Measurements from ENCODE around the gene GUK1.

GUK1 gene, protein sequence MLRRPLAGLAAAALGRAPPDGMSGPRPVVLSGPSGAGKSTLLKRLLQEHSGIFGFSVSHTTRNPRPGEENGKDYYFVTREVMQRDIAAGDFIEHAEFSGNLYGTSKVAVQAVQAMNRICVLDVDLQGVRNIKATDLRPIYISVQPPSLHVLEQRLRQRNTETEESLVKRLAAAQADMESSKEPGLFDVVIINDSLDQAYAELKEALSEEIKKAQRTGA

DNA sequence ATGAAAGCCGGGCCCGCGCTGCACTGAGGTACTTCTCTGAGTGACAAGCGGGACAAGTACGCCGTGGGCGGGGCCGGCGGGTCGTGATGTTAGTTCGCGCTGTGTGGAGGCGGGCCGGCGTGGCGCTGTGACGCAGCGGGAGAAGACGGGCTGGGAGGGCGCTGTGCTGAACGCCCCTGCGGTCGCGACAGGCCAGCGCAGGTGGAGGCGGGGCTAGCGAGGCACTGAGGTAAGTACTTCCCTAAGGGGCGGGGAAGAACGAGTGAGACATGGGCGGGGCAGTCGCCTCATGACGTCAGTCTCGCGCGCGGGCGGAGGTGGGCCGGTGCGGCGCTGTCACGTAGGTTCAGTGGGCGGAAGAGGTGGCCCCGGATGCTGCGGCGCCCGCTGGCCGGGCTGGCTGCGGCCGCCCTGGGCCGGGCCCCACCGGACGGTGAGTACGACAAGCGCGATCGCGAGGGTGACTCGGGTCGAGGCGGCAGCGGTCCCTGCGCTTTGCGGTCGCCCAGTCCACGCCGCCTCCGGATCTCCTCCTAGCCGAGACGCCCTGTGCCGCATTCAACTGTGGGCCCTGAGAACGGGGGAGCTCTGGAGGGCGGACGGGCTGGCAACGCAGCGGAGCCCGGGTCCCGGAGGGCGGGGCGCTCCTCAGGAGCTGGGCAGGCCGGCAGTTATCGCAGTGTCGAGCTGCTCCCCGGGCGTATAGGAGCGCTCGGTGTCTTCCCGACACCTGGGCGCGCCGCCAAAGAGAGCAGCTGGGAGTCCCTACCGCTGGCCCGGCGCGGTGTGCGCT is at the start of gene GUK1:
Gene GUK1, plus strand, starts transcription at position 349 of the 793 bp plus-strand sequence. Its CDS starts 24 bp downstream, at position 373.
- DNase-seq: peak; percentile 100

DNA sequence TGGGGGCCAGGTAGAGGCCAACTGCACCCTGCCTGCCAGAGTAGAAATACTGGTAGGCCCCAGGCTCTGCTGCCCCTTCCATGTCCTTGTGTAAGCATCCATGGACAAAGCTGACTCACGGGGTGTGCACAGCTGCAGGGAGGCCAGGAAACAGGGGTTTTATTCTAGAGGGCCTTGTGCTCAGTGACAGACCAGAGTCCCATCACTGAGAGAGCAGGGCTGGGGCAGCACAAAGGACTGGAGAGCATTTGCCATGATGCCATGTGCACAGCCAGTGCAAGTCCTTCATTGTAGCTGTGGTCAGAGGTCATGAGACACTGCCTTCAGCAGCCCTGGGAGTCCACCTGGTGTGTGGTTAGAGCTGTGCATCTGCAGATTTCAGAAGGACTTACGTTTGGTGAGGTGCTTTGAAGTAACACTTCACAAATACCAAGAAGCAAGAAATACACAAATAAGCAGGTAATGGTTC is 49.4 kb upstream of the GUK1 start:
- no peak for DNase-seq

DNA sequence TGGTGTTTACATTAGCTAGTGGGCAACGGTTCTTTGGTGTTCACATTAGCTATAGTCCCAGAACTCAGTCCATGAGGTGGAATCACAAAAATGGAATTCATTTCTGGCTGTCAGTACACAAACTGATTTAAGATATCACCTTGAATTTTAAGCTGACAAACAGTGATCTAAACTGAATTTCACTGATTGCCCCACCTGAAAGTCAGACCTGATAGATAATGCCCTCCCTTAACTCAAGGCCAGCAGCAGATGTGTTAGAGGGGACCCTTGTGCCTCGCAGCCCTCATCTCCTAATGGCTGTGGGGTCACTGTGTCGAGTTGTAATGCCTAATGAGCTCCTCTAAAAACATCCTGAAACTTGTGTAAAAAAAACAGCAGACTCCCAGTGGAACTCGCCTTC is 49.0 kb upstream of the GUK1 start:
- DNase-seq: no peak

DNA sequence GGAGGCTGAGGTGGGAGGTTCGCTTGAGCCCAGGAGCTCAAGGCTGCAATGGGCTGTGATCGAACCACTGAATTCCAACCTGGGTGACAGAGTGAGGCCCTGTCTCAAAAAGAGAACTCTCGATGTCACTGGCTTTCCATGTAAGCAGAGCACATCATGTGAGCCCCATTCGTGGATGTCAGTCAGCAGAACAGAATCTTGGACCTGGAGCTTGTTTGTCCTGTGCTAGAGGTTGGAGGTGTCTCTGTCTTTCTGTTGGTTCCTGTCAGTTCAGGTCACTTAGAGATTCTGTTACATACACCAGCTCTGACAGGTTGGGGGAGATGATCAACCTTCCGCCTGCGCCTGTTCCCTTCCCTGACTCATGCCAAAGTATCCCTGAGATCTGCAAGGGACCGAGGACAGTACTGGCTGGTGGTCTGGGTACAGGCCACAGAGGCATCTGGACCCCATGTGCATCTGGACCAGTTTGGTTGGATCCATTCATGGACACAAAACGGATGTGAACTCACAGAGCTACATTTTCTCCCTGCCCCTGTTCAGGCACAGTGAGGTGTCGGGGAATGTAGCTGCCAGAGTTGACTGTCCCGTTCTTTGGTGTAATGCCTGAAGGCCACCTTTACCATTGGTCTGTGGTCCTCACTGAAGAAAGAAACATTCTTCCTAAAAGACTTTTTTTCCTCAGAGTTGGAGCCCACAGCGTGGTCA is 47.6 kb upstream of the GUK1 start:
- DNase-seq: no peak

DNA sequence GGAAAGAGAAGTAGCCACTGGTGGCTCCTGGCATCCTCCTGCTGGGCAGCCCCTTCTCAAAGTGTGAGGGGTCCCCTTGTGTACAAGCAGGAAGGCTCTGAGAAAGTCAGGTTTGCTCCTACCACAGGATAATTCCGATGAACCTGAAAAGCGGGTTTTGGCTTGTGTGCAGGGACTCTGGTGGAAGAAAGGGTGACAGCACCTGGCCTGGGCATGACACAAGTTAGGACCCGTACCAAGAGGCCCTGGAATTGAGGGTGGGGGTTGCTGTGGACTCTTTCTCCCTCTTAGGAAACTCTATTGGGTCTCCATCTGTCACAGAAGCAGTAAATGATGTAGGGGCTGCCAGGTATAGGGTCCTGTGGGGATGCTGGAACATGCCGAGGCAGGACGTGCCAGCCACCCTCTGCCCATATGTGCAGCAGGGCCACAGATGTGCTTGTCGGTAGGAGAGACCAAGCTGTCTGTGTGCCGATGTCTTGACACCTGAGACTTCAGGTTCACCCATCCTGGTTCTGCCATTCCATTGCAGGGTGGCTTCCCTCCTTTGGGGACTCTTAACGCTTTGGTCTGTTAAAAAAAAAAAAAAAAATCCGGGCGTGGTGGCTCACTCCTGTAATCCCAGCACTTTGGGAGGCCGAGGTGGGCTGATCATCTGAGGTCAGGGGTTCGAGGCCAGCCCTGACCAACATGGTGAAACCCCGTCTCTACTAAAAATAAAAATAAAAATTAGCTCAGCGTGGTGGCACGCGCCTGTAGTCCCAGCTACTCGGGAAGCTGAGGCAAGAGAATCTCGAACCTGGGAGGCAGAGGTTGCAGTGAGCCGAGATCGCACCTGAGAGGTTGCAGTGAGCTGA is 46.8 kb upstream of the GUK1 start:
- DNase-seq: no peak

DNA sequence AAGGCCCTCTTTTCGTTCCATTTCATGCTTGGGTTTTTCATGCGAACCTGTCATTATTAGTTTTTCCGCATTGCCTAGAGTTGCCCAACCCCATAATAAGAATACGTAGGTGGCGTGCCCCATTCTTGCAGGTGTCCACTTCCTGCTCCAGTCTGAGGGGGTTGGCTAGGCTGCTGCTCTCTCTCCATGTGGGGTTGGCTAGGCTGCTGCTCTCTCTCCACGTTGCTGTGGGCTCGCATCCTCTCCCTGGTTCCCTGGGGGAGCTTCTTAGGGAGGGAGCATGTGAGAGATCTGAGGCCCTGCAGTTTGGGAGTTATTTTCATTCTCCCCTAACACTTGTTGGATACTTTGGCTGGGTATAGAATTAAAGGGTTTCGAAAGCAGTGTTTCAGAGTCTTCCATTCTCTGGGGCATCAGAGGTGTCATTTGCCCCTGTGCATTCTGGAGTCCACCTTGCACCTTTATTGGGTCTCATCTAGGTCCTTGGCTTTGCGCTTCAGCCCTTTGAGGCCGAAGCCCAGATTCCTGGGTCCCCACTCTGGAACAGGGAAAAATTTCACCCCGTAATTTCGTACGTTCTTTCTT is 45.6 kb upstream of the GUK1 start:
- DNase-seq: no peak

DNA sequence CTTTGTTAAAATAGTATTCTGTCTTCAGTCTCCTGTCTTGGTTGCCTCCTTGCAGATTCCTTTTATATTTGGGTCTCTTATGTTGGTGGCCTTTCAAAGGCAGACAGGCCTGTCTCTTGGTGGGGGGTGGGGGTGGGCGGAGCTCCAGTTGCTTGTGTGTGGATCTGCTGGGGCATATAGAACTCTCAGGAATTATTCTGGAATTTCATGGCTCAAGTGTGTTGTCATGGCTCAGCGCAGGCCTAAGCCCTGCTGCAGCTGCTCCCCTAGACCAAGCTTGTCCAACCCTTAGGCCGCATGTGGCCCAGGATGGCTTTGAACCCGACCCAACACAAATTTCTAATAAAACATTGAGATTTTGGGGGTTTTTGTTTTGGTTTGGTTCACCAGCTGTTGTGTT is 44.9 kb upstream of the GUK1 start:
- DNase-seq: no peak

DNA sequence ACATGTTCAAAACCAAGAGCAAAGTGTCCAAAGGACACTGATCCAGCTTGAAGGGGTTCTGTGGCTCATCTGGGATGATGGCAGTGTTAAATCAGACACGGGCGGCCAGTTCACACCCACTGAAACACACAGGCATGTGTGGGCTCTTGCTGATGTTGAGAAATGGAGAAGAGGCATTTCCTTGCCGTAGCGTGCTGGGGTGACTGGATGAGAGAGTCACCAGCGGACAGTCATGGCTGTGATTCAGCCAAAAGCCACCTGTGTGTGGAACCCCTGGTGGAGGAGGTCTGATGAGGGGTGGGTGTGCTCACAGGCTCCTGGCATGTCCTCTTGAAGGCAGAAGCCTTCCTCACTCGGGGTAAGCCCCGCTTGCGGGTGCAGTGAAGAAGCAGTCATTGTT is 44.1 kb upstream of the GUK1 start:
- no peak for DNase-seq

DNA sequence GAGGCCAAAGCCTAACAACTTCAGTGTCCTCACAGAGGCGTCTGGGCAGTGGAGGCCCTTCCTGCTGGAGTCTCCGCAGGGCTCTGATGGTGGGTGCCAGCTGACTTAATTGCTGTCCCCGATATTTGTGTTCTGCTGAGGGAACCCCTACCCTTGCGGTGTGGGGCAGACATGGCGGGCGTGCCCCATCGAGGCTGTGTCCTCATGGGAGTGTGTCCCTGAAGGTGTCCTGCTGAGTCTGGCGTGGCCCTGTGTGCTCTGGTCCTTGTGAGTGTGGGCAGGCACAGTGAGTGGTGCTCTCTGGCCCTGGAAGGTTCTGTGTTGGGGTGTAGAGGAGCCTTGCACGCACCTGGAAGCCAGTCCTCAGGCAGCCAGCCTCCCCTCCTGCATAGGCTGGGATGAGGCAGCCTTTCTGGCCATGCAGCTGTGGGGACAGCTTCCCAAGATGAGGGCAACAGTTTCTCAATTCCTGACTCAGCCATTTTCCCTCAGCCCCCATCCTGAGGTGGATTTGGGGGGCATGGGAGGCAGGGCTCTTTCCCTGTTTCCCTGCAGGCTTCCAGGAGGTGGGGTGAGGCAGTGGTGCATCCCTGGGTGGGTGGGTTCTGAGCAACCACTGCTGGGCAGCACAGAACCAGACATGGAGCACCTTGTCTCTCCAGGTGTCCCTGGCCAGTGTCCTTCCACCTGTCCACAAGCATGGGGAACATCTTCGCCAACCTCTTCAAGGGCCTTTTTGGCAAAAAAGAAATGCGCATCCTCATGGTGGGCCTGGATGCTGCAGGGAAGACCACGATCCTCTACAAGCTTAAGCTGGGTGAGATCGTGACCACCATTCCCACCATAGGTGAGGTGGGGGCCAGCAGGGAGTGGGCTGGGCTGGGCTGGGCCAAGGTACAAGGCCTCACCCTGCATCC is 43.4 kb upstream of the GUK1 start:
- no peak for DNase-seq

DNA sequence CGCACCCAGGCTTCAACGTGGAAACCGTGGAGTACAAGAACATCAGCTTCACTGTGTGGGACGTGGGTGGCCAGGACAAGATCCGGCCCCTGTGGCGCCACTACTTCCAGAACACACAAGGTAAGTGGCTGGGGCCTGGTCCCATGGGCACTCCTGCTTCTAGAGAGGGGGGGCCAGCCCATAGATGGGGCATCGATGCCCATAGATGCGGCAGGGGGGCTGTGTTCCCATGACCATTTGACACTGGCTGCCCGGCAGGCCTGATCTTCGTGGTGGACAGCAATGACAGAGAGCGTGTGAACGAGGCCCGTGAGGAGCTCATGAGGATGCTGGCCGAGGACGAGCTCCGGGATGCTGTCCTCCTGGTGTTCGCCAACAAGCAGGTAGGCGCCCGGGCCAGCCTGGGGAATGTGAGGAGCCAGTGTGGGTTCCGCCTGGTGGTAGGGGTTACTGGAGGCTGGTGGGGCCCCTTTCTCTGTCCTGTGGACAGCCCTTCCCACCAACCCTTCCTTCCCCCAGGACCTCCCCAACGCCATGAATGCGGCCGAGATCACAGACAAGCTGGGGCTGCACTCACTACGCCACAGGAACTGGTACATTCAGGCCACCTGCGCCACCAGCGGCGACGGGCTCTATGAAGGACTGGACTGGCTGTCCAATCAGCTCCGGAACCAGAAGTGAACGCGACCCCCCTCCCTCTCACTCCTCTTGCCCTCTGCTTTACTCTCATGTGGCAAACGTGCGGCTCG is 42.6 kb upstream of the GUK1 start:
- DNase-seq: no peak

DNA sequence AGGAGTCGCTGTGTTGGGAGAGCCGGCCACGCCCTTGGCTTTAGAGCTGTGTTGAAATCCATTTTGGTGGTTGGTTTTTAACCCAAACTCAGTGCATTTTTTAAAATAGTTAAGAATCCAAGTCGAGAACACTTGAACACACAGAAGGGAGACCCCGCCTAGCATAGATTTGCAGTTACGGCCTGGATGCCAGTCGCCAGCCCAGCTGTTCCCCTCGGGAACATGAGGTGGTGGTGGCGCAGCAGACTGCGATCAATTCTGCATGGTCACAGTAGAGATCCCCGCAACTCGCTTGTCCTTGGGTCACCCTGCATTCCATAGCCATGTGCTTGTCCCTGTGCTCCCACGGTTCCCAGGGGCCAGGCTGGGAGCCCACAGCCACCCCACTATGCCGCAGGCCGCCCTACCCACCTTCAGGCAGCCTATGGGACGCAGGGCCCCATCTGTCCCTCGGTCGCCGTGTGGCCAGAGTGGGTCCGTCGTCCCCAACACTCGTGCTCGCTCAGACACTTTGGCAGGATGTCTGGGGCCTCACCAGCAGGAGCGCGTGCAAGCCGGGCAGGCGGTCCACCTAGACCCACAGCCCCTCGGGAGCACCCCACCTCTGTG is 41.7 kb upstream of the GUK1 start:
- DNase-seq: no peak

DNA sequence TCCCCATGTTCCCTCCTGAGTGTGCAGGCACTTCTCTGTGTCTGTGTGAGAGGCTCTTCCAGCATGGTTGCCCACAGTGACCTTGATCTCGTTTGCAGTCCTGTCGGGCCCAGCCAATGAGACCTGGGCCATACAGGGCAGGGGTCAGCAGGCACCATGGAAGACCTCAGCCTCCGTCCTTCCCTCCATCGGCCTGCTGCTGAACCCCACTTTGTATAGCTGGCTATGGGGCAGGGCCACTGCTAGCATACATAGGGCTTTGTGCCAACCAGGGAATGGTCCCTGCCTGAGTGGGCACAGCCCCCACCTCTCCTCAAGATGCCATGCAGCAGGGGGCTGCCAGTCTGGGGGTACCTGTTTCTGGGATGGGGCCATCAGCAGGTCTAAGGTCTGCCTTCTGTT is 40.7 kb upstream of the GUK1 start:
- DNase-seq: no peak

DNA sequence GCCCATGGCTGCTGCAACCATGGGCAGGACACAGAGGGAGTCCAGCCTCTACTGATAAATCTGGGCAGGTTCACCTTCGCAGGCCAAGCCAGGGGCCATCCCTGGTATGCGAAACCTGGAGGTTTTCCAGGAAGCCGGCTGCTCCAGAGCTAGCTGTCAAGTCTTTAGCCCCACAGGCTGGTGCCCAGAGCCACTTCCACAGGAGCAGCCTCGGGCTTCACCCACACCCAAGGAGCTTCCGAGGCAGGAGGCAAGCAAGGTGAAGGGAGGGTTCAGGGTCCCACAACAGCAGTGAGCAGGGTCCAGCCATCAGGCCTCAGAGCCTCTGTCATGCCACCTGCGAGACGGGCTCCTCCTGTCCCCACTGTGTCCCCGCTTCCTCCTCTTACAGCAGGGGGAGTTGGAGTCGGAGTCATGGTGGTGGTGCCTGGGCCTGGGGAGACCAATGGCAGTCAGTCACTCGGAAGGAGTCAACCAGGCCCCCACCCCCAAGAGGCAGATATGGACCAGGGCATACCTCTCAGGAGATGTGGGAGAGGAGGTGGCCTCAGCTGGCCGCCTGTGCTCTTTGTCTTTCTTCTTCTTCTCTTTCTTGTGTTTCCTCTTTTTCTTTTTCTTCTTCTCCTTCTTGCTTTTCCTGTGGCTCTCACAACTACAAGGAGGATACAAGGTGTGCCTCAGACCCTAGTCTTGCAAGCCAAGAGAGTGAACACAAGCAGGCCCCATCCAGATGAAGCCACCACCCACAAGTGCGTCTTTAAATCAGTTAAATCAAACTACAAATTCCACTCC is 39.1 kb upstream of the GUK1 start:
- DNase-seq: no peak

DNA sequence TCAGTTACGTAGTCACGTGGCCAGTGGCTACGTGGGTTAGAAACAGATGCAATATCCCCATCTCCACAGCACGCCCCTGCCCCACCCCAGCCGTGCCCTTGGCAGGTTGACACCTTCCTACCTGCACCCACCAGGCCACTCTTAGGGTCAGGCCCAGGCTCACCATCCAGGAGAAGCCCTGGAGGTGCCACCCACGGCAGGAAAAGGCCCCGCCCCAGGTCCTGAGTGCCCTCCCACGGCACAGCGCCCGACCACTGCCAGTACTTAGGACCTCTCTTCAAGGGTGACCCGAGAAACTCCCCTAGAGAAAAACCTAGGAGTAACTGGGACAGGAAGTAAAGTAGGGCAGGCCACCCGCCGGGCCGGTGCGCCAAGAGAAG is 38.5 kb upstream of the GUK1 start:
- no peak for DNase-seq

DNA sequence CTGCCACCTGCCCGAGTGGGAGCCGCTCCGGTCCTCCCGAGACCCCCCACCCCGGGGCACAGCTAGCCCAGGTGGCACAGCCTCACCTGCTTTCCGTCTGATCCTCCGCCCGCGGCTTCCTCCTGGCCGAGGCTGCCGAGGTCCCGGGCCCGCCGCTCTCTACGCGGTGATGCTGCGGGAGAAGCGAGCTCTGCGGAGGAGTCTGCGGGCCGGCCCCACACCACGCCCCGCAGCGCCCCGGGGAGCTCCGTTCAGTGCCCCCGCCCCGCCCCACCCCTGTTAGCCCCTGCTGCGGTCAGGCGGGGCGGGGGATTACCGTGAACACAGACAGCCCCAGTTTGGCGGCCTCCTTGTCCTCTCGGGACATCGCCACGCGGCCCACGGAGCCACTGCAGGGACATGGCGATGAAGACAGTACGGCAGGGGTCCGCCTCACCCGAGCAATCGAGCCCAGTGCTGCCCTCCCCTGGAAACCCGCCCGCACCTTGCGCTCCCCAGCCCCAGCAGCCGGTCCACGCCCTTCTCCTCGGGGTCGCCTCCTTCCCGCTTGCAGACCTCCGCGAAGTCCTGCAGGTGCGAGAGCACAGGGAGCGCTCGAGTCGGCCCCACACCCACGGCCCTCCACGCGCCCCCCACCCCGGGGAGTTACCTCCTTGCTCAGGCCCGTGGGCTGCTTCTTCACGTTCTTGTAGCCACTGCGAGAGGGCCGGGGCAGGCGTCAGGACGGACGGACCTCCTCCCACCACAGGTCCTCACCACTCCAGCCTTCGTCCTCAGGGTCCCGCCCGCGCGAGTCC is 37.9 kb upstream of the GUK1 start:
- no peak for DNase-seq

DNA sequence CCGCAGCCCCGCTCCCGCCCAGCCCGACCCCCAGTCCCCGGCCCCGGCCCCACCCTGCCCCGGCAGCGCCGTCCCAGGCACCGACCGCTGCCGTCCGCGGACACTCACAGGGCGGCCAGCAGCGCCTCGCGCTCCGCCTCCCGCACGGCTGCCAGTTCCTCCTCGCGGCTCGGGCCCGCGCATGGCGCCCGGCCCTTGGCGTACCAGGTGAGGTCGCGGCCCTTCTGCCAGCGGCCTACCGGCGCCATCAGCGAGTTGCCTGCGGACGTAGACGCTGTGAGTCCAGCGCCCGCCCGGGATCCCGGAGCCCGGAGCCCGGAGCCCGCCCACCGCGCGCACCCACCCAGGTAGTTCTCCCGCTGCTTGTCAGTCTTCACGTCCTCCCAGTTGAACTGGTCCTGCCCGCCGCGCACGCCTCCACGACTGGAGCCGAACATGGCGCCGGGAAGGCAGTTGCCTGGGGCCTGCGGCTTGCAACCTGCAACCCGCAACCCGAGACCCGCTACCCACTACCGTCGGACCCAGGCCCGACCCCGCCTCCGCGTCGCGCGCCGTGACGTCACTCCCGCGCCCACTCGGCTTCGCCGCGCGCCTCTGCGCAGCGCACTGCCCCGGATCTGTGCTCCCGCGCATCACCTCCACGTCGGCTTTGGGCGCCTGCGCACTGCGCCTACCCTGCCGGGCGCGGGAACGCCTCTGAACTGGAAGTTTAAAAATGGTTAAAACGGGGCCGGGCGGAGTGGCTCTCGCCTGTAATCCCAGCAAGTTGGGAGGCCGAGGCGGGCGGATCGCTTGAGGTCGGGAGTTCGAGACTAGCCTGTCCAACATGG is 37.1 kb upstream of the GUK1 start, which contains the start of gene C1orf35:
Gene C1orf35, minus strand, starts transcription at position 535 of the 830 bp plus-strand sequence. Its CDS starts 98 bp downstream, at position 437.
- DNase-seq: peak; percentile 94

DNA sequence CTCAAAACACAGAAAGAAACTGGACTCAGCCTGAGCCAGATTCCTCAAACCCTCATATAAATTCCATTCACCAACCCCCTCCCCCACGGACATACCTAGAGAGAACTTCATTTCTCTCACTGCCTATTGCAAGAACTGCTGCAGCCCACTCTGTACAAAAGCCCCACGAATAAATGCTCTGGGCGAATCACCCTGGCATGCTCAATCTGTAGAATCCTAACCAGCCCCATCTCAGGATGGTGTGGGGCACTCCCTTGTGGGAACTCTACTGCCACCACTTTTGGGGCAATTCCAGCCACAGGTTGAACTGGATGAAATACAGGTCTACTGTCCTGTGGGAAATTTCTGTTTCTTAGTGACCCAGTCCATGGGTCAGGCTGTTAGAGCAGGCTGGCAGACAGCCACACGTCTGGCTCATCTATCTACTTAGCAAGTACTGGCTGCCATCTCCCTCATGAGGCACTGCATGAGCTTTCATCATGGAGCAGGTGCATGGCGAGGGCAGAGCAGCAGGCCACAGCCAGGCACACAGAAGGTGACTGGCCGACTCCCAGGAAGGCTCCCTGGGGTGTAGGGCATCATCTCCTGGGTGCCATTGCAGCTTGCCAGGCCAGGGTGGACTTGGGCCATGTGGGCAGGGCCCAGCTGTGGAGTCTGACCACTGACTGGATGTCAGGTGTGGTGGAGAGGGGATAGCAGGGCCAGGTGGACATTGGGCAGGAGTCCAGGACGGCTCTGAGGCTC is 35.4 kb upstream of the GUK1 start:
- no peak for DNase-seq
